ENCODE measurements around the gene ENAH.

ENAH gene

DNA sequence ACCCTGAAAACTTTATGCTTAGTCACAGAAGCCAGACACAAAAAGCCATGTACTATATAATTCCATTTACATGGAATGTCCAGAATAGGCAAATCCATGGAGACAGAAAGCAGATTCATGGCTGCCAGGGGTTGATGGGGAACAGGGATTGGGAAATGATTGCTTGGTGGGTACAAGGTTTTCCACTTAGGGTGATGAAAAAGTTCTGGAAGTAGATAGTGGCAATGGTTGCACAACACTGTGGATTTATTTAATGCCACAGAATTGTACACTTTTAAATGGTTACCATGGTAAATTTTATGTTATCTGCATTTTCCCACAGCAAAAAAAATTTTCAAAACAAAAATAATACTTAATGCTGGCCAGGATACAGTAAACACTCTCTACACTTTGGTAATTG is 40.6 kb downstream of the ENAH start:
- TF ChIP-seq, protein P1, sequence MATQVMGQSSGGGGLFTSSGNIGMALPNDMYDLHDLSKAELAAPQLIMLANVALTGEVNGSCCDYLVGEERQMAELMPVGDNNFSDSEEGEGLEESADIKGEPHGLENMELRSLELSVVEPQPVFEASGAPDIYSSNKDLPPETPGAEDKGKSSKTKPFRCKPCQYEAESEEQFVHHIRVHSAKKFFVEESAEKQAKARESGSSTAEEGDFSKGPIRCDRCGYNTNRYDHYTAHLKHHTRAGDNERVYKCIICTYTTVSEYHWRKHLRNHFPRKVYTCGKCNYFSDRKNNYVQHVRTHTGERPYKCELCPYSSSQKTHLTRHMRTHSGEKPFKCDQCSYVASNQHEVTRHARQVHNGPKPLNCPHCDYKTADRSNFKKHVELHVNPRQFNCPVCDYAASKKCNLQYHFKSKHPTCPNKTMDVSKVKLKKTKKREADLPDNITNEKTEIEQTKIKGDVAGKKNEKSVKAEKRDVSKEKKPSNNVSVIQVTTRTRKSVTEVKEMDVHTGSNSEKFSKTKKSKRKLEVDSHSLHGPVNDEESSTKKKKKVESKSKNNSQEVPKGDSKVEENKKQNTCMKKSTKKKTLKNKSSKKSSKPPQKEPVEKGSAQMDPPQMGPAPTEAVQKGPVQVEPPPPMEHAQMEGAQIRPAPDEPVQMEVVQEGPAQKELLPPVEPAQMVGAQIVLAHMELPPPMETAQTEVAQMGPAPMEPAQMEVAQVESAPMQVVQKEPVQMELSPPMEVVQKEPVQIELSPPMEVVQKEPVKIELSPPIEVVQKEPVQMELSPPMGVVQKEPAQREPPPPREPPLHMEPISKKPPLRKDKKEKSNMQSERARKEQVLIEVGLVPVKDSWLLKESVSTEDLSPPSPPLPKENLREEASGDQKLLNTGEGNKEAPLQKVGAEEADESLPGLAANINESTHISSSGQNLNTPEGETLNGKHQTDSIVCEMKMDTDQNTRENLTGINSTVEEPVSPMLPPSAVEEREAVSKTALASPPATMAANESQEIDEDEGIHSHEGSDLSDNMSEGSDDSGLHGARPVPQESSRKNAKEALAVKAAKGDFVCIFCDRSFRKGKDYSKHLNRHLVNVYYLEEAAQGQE (IDR thresholded peaks at IDR 0.05; ENCODE audit: insufficient replicate concordance, low read depth), result no peak
- TF ChIP-seq, protein P2, sequence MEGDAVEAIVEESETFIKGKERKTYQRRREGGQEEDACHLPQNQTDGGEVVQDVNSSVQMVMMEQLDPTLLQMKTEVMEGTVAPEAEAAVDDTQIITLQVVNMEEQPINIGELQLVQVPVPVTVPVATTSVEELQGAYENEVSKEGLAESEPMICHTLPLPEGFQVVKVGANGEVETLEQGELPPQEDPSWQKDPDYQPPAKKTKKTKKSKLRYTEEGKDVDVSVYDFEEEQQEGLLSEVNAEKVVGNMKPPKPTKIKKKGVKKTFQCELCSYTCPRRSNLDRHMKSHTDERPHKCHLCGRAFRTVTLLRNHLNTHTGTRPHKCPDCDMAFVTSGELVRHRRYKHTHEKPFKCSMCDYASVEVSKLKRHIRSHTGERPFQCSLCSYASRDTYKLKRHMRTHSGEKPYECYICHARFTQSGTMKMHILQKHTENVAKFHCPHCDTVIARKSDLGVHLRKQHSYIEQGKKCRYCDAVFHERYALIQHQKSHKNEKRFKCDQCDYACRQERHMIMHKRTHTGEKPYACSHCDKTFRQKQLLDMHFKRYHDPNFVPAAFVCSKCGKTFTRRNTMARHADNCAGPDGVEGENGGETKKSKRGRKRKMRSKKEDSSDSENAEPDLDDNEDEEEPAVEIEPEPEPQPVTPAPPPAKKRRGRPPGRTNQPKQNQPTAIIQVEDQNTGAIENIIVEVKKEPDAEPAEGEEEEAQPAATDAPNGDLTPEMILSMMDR (IDR thresholded peaks at IDR 0.05; ENCODE audit: insufficient read depth, low read length), result no peak
- TF ChIP-seq GABPA (IDR thresholded peaks at IDR 0.05; ENCODE audit: low read depth) (no peak), POLR2AphosphoS5 (IDR thresholded peaks at IDR 0.05; ENCODE audit: low read depth) (no peak), SPI1 (IDR thresholded peaks at IDR 0.05; ENCODE audit: borderline replicate concordance, low read depth) (no peak)
- H3K4me3 ChIP-seq (replicated peaks; ENCODE audit: insufficient read depth, low read length), result no peak overlapping the region
- no peak overlapping the region for H3K27ac ChIP-seq (replicated peaks)
- DNase-seq (ENCODE audit: low read depth in 1 of 2, low spot score in 1 of 2), result no peak
- no peaks in the 10 kb centered on the region for H3K27me3 ChIP-seq (ENCODE audit: insufficient read depth, poor library complexity, severe bottlenecking)

DNA sequence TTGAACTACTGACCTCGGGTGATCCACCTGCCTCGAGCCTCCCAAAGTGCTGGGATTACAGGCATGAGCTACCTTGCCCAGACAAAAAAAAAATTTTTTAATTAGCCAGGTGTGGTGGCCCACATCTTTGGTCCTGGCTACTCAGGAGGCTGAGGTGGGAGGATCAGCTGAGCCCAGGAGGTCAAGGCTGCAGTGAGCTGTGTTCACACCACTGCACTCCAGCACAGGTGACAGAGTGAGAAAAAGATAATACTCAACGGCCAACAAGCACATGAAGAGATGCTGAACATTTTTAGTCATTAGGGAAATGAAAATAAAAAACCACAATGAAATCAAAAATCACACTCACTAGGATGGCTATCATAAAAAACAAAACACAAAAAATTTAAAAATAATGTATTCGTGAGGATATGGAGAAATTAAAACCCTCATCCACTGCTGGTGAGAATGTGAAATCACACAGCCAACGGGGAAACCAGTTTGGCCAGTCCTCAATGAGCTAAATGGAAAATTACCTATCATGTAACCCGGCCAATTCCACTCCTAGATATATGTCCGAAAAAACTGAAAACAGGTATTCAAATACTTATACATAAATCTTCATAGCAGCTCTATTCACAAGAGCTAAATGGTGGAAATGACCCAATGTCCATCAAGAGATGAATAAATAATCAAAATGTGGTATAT is 41.2 kb downstream of the ENAH start:
- TF ChIP-seq, protein P1 (IDR thresholded peaks at IDR 0.05; ENCODE audit: insufficient replicate concordance, low read depth), result no peak
- TF ChIP-seq POLR2AphosphoS5 (IDR thresholded peaks at IDR 0.05; ENCODE audit: low read depth) (no peak), GABPA (IDR thresholded peaks at IDR 0.05; ENCODE audit: low read depth) (no peak)
- DNase-seq (ENCODE audit: low read depth in 1 of 2, low spot score in 1 of 2), result no peak
- Histone ChIP-seq H3K27ac (replicated peaks) (no peak overlapping the region), H3K4me3 (replicated peaks; ENCODE audit: insufficient read depth, low read length) (no peak overlapping the region), H3K27me3 (ENCODE audit: insufficient read depth, poor library complexity, severe bottlenecking) (no peaks in the 10 kb centered on the region)

DNA sequence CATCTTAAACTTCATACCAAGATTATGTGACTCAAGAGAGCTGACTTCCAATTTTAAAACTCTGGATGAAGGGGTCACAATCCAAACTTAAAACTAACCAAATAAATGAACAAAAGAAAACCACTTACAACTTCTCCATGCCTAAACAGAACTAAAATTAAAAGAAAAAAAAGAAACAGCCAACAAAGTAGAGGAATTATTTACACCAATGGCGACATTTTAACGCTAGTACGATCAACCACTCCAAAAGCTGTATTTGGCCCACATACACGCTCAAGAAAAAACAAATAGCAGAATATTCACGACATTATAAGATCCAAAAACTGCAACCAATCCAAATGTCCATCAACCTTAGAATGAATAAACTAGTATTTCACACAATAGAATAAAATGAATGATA is 42.4 kb downstream of the ENAH start:
- Histone ChIP-seq H3K27me3 (ENCODE audit: insufficient read depth, poor library complexity, severe bottlenecking) (no peaks in the 10 kb centered on the region), H3K27ac (replicated peaks) (no peak overlapping the region), H3K4me3 (replicated peaks; ENCODE audit: insufficient read depth, low read length) (no peak overlapping the region)
- DNase-seq (ENCODE audit: low read depth in 1 of 2, low spot score in 1 of 2), result no peak
- TF ChIP-seq POLR2AphosphoS5 (IDR thresholded peaks at IDR 0.05; ENCODE audit: low read depth), result no peak
- TF ChIP-seq, protein P2 (IDR thresholded peaks at IDR 0.05; ENCODE audit: insufficient read depth, low read length), result no peak
- no peak for TF ChIP-seq GABPA (IDR thresholded peaks at IDR 0.05; ENCODE audit: low read depth)
- TF ChIP-seq, protein P1 (IDR thresholded peaks at IDR 0.05; ENCODE audit: insufficient replicate concordance, low read depth), result no peak
- no peak for TF ChIP-seq SPI1 (IDR thresholded peaks at IDR 0.05; ENCODE audit: borderline replicate concordance, low read depth)

Data from HL-60 (cell line).